ENCODE data around the gene UROC1. TPM values are rescaled to one million over a fixed set of nuclear protein-coding genes. Genes with fewer than 3 reads are reported as not detected.

Gene UROC1
- total and polyA plus RNA-seq, 9 of the 15 experiments (the other 6 are each of a cell fraction or from before 2014, with no cell fraction given), result not detected

DNA sequence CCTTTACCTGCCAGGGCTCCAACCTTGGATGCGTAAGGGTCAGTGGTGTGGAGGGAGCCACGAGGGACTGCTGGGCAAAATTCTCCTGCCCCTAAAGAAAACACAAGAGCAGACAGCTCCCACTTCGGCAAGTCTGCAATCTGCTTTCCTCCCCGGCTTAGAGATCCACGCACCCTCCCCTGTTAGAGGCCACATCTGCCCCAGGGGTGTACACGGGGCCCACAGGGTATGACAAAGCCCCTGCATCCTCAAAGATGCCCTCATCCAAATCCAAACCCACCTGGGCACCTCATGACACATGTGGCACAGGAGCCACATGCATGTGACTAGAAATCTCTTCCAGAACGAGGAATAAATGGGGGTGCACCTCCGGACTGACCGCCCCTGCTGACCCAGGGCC, 67.4 kb downstream of the UROC1 start (continued):
- TF ChIP-seq CXXC5 (CRISPR knock-in tag; IDR thresholded peaks at IDR 0.05) (no peak), ZNF764 (CRISPR knock-in tag; IDR thresholded peaks at IDR 0.05; ENCODE audit: low read depth) (no peak), FUS (optimal IDR thresholded peaks at IDR 0.05; ENCODE audit: low read depth, low read length) (no peak), SMAD2 (IDR thresholded peaks at IDR 0.05; ENCODE audit: low read depth, low read length) (no peak), SMAD4 (CRISPR knock-in tag; conservative IDR thresholded peaks at IDR 0.05) (no peak), SP1 (CRISPR knock-in tag; IDR thresholded peaks at IDR 0.05) (no peak)

GRCh38 chr3:126449621-126450051, 67.9 kb downstream of the UROC1 start:
- Histone ChIP-seq H3K27ac (ENCODE audit: extremely low read depth, low read depth, low read length) (no peak overlapping the region), H3K9me3 (replicated peaks; ENCODE audit: control insufficient read depth, insufficient read depth, low read depth, low read length) (no peaks in the 10 kb centered on the region), H3K9ac (ENCODE audit: insufficient read depth in 1 of 2, low read depth in 2 of 2, low read length in 2 of 2) (no peak overlapping the region), H3K4me1 (replicated peaks in 1 of 2; ENCODE audit: control insufficient read depth in 2 of 2, insufficient read depth in 2 of 2, low read length in 2 of 2) (no peaks in the 10 kb centered on the region), H3K4me2 (ENCODE audit: insufficient read depth, low read length) (no peak overlapping the region), H3K9me1 (ENCODE audit: control insufficient read depth, insufficient read depth, low read length) (no peaks in the 10 kb centered on the region), H4K20me1 (replicated peaks; ENCODE audit: control insufficient read depth, insufficient read depth, low read length) (no peaks in the 10 kb centered on the region), H3K79me2 (ENCODE audit: control insufficient read depth, insufficient read depth, low read length) (no peaks in the 10 kb centered on the region), H2AFZ (ENCODE audit: low read depth, low read length) (no peak overlapping the region), H3K27me3 (ENCODE audit: control insufficient read depth in 2 of 2, insufficient read depth in 2 of 2, low read length in 2 of 2) (no peaks in the 10 kb centered on the region; a peak in 1 of 5 replicates), H3K4me3 (no peak overlapping the region), H3K36me3 (ENCODE audit: control insufficient read depth, insufficient read depth, low read length) (peaks cover 34% of the 10 kb centered on the region; the same call in 2 of the 3 replicates)
- DNase-seq (ENCODE audit: extremely low read depth in 1 of 4, low spot score in 3 of 4), result no peak
- ATAC-seq, result no peak
- CTCF ChIA-PET (ENCODE audit: low intra/inter-chr PET ratio), result no interaction called here
- no peak for FAIRE-seq
- no TSS peak for BruUV-seq (replicated peaks)
- in situ Hi-C loops (cut with MboI), result no loop called here
- WGBS (ENCODE audit: insufficient coverage, low coverage, missing lambda C conversion rate), result no CpG with 5 or more reads among the region's 11 CpGs
- intact Hi-C loops (cut with micrococcal nuclease), result no loop called here
- POLR2A ChIA-PET, result interaction anchor here (0.6 kb wide), 1 partner anchor 25 kb away, joined by 3 read pairs; no protein-coding TSS in a partner anchor
- TF ChIP-seq, protein P1, sequence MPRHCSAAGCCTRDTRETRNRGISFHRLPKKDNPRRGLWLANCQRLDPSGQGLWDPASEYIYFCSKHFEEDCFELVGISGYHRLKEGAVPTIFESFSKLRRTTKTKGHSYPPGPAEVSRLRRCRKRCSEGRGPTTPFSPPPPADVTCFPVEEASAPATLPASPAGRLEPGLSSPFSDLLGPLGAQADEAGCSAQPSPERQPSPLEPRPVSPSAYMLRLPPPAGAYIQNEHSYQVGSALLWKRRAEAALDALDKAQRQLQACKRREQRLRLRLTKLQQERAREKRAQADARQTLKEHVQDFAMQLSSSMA (CRISPR knock-in tag; IDR thresholded peaks at IDR 0.05), result no peak
- TF ChIP-seq CBFA2T2 (conservative IDR thresholded peaks at IDR 0.05), result no peak
- TF ChIP-seq CUX1 (CRISPR knock-in tag; IDR thresholded peaks at IDR 0.05), result no peak
- no peak for TF ChIP-seq MAZ (CRISPR knock-in tag; conservative IDR thresholded peaks at IDR 0.05 in 1 of 2, IDR thresholded peaks at IDR 0.05 in 1 of 2)
- no peak for TF ChIP-seq TFAP4 (CRISPR knock-in tag; IDR thresholded peaks at IDR 0.05; ENCODE audit: borderline replicate concordance)
- TF ChIP-seq NR2C1 (IDR thresholded peaks at IDR 0.05), result no peak
- TF ChIP-seq NR2C1 (tag; IDR thresholded peaks at IDR 0.05), result no peak
- TF ChIP-seq POLR3A (IDR thresholded peaks at IDR 0.05; ENCODE audit: borderline replicate concordance, extremely low read depth, insufficient read depth, insufficient read length), result no peak
- no peak for TF ChIP-seq MCM5 (IDR thresholded peaks at IDR 0.05; ENCODE audit: low read depth)
